Measurements from ENCODE around the gene PPP1R3G.

DNA sequence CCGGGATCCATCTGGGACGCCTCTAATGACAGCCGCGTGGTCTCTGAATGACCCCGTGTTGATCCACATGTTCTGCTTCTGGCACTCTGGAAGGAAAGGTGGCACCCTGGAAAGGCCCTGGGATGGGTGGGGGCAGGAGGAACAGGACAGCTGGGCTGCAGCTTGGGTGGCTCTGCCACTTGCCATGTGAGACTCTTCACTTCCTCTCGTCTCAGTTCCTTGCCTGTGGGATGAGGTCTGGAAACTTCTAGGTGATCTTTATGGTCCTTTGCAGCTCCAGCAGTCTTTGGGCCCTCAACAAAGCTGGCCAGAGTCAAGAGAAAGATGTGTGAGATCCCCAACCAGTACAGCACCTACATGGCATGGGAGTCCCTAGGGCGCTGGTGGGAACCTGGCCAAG is 26.5 kb downstream of the PPP1R3G start:
- TF ChIP-seq, protein P1, sequence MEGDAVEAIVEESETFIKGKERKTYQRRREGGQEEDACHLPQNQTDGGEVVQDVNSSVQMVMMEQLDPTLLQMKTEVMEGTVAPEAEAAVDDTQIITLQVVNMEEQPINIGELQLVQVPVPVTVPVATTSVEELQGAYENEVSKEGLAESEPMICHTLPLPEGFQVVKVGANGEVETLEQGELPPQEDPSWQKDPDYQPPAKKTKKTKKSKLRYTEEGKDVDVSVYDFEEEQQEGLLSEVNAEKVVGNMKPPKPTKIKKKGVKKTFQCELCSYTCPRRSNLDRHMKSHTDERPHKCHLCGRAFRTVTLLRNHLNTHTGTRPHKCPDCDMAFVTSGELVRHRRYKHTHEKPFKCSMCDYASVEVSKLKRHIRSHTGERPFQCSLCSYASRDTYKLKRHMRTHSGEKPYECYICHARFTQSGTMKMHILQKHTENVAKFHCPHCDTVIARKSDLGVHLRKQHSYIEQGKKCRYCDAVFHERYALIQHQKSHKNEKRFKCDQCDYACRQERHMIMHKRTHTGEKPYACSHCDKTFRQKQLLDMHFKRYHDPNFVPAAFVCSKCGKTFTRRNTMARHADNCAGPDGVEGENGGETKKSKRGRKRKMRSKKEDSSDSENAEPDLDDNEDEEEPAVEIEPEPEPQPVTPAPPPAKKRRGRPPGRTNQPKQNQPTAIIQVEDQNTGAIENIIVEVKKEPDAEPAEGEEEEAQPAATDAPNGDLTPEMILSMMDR (IDR thresholded peaks at IDR 0.05) = no peak
- no peak for TF ChIP-seq POLR2A (IDR thresholded peaks at IDR 0.05)

Data from heart left ventricle (tissue), 13 donors.